Measurements from ENCODE around the gene HLCS.

The HLCS gene

GRCh38 chr21:36750576-36750959 is 215.9 kb downstream of the HLCS start:
- in situ Hi-C loops (cut with MboI; ENCODE audit: low sequenced_read_pairs): no loop called here

GRCh38 chr21:36749935-36750575 is 216.4 kb downstream of the HLCS start:
- in situ Hi-C loops (cut with MboI; ENCODE audit: low sequenced_read_pairs): no loop called here

GRCh38 chr21:36747815-36748383 is 218.6 kb downstream of the HLCS start:
- in situ Hi-C loops (cut with MboI; ENCODE audit: low sequenced_read_pairs): no loop called here

GRCh38 chr21:36747041-36747814 is 219.2 kb downstream of the HLCS start:
- in situ Hi-C loops (cut with MboI; ENCODE audit: low sequenced_read_pairs): no loop called here

- in situ Hi-C loops (cut with MboI; ENCODE audit: low sequenced_read_pairs): no loop called here
Observed at GRCh38 chr21:36745459-36745858, 221.0 kb downstream of the HLCS start.

DNA sequence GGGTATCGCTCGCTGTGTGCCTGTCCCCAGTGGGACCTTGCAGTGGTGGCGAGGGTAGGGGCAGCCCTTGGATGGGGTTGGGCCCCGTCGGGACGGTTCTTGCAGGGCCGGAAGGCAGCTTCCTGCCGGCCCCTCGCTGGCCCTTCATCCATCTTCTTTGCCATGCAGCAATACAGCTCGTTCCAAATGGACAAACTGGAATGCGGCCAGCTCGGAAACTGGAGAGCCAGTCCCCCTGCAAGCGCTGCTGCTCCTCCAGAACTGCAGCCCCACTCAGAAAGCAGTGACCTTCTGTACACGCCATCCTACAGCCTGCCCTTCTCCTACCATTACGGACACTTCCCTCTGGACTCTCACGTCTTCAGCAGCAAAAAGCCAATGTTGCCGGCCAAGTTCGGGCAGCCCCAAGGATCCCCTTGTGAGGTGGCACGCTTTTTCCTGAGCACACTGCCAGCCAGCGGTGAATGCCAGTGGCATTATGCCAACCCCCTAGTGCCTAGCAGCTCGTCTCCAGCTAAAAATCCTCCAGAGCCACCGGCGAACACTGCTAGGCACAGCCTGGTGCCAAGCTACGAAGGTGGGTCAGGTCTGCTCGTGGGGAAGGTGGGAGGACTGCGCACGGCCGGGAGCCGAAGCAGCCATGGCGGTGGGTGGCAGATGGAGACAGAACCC is 221.8 kb downstream of the HLCS start:
- in situ Hi-C loops (cut with MboI; ENCODE audit: low sequenced_read_pairs): no loop called here

GRCh38 chr21:36744190-36744559 is 222.3 kb downstream of the HLCS start:
- in situ Hi-C loops (cut with MboI; ENCODE audit: low sequenced_read_pairs): no loop called here

GRCh38 chr21:36743446-36743845 is 223.0 kb downstream of the HLCS start:
- in situ Hi-C loops (cut with MboI; ENCODE audit: low sequenced_read_pairs): no loop called here

- in situ Hi-C loops (cut with MboI; ENCODE audit: low sequenced_read_pairs): no loop called here
Observed at GRCh38 chr21:36743008-36743407, 223.5 kb downstream of the HLCS start.

GRCh38 chr21:36741506-36741905 is 225.0 kb downstream of the HLCS start:
- in situ Hi-C loops (cut with MboI; ENCODE audit: low sequenced_read_pairs): no loop called here

DNA sequence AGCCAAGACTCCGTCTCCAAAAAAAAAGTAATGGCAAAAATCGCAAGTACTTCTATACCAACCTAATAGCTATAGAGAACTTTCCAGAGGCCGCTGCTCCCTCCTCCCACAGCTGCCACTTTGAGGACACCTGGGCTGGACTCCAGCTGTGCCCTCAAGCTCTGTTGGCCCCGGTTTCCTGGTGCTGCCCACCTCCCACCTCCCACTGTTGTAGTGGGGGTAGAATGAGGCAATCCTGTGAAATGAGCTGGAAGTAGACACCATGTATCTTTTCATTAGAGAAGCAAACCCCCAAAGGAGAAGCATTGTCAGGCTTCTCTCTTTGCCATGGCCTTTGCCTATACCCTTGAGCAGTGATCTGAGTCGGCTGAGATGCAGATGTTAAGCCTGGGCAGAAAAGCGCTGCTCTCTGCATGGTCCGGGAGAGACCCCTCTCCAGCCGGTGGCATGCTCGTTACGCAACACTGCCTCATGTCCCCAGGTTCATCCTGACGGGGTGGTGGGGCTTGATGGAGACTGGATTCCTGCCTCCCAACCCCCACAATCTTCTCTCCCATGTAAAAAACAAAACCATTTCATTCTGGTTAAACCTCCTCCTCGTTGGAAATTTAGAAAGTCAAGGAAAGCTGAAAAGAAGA is 227.9 kb downstream of the HLCS start:
- in situ Hi-C loops (cut with MboI; ENCODE audit: low sequenced_read_pairs): no loop called here

- in situ Hi-C loops (cut with MboI; ENCODE audit: low sequenced_read_pairs): no loop called here
Observed at GRCh38 chr21:36735724-36736320, 230.6 kb downstream of the HLCS start.

GRCh38 chr21:36735201-36735515 is 231.3 kb downstream of the HLCS start:
- in situ Hi-C loops (cut with MboI; ENCODE audit: low sequenced_read_pairs): no loop called here

GRCh38 chr21:36734367-36735200 is 231.9 kb downstream of the HLCS start:
- in situ Hi-C loops (cut with MboI; ENCODE audit: low sequenced_read_pairs): no loop called here

GRCh38 chr21:36733857-36734256 is 232.6 kb downstream of the HLCS start:
- in situ Hi-C loops (cut with MboI; ENCODE audit: low sequenced_read_pairs): no loop called here

GRCh38 chr21:36732761-36733160 is 233.7 kb downstream of the HLCS start:
- in situ Hi-C loops (cut with MboI; ENCODE audit: low sequenced_read_pairs): no loop called here

- in situ Hi-C loops (cut with MboI; ENCODE audit: low sequenced_read_pairs): no loop called here
Observed at GRCh38 chr21:36732217-36732616, 234.3 kb downstream of the HLCS start.

GRCh38 chr21:36730291-36731281 is 235.9 kb downstream of the HLCS start:
- in situ Hi-C loops (cut with MboI; ENCODE audit: low sequenced_read_pairs): no loop called here
